H1 (cell line): Measurements from ENCODE around the gene IGFBP6. TPM values are rescaled to one million over a fixed set of nuclear protein-coding genes. Genes with fewer than 3 reads are reported as not detected.
"Not testable (repeated sequence)": the region's sequence is repeated elsewhere in the genome, so short reads cannot be mapped to it uniquely, and the experiment has no call there.

ENCODE experiments used
- CTCF ChIA-PET: fragments of 300-600 bp; sonication (Branson Sonifier 250); formaldehyde crosslinking; loops from one replicate; lab custom pipeline; 2021; ENCODE audit not compliant: partially characterized antibody; lab: Charles Lee
- POLR2A ChIA-PET: fragments of 300-600 bp; sonication (Branson Sonifier 250); formaldehyde crosslinking; loops from one replicate; lab custom pipeline; 2021; ENCODE audit warnings: inconsistent platforms; ENCODE audit not compliant: partially characterized antibody; lab: Charles Lee
- DNase-seq, 2 experiments: peaks; one replicate each; pipeline versions ENCODE4 v3.0.0 to v3.0.0-alpha.2; 2010 to 2022; ENCODE audit warnings: low spot score in 2 of 2, low read depth in 1 of 2, mixed read lengths in 1 of 2
- FAIRE-seq: peaks from 2 replicates; lab custom pipeline; 2011; peaks lifted over from hg19 to GRCh38; lab: Jason Lieb, UNC
- H2AFZ ChIP-seq: 2 replicates; pipeline ENCODE4 v1.8.1; 2012; ENCODE audit warnings: low read length, inconsistent platforms
- H2AK5ac ChIP-seq: 2 replicates; pipeline ENCODE4 v1.6.1; 2013; ENCODE audit warnings: low read depth, low read length
- H2BK120ac ChIP-seq: replicated peaks from 2 replicates; pipeline ENCODE3; 2013; ENCODE audit warnings: low read depth, low read length, inconsistent platforms
- H2BK12ac ChIP-seq: 2 replicates; pipeline ENCODE4 v1.6.1; 2013; ENCODE audit warnings: low read depth, low read length
- H2BK15ac ChIP-seq: 2 replicates; pipeline ENCODE4 v1.6.1; 2013; ENCODE audit warnings: low read length
- H2BK20ac ChIP-seq: 2 replicates; pipeline ENCODE4 v1.6.1; 2013; ENCODE audit warnings: low read length
- H2BK5ac ChIP-seq: 2 replicates; pipeline ENCODE4 v1.6.1; 2013; ENCODE audit warnings: low read depth, low read length
- H3K14ac ChIP-seq: 2 replicates; pipeline ENCODE4 v1.6.1; 2013; ENCODE audit warnings: inconsistent platforms; ENCODE audit not compliant: insufficient read length
- H3K18ac ChIP-seq: 2 replicates; pipeline ENCODE4 v1.6.1; 2013; ENCODE audit warnings: low read length; ENCODE audit errors: extremely low read depth
- H3K23ac ChIP-seq: 2 replicates; pipeline ENCODE4 v1.6.1; 2013; ENCODE audit warnings: inconsistent platforms; ENCODE audit not compliant: insufficient read length
- H3K23me2 ChIP-seq: 2 replicates; pipeline ENCODE4 v1.6.1; 2013; ENCODE audit warnings: low read depth, low read length
- H3K27ac ChIP-seq: 2 replicates; pipeline ENCODE4 v1.6.1; 2011; ENCODE audit warnings: low read depth, low read length, inconsistent platforms
- H3K27me3 ChIP-seq, 4 experiments: replicated peaks in 1 of 4; 1 replicate in 1 of 4; 2 replicates in 3 of 4; pipeline versions ENCODE4 v1.6.1 to v1.8.1; 2011 to 2013; ENCODE audit warnings: low read length in 3 of 4, mild to moderate bottlenecking in 3 of 4, inconsistent platforms in 2 of 4, mixed read lengths in 2 of 4, moderate library complexity in 1 of 4; ENCODE audit not compliant: control insufficient read depth in 3 of 4, insufficient read depth in 3 of 4; ENCODE audit errors: extremely low read depth in 1 of 4
- H3K36me3 ChIP-seq, 4 experiments: 2 replicates each; pipeline versions ENCODE4 v1.6.1 to v1.8.1; 2011 to 2013; ENCODE audit warnings: mild to moderate bottlenecking in 4 of 4, low read length in 3 of 4, moderate library complexity in 2 of 4, control low read depth in 1 of 4, inconsistent platforms in 1 of 4; ENCODE audit not compliant: insufficient read depth in 4 of 4, control insufficient read depth in 2 of 4
- H3K4ac ChIP-seq: replicated peaks from 2 replicates; pipeline ENCODE3; 2013; ENCODE audit warnings: low read length, low read depth, mixed read lengths, inconsistent platforms; ENCODE audit not compliant: insufficient read length
- H3K4me1 ChIP-seq, 4 experiments: replicated peaks in 1 of 4; 1 replicate in 1 of 4; 2 replicates in 3 of 4; pipeline versions ENCODE4 v1.6.1 to v1.8.1; 2011 to 2013; ENCODE audit warnings: low read length in 3 of 4, inconsistent platforms in 2 of 4, mixed read lengths in 1 of 4; ENCODE audit not compliant: insufficient read depth in 4 of 4, control insufficient read depth in 3 of 4
- H3K4me2 ChIP-seq, 2 experiments: 2 replicates each; pipeline versions ENCODE4 v1.6.1 to v1.8.1; 2011 to 2013; ENCODE audit warnings: low read depth in 2 of 2, low read length in 2 of 2, control low read depth in 1 of 2, inconsistent platforms in 1 of 2, mild to moderate bottlenecking in 1 of 2; ENCODE audit not compliant: insufficient read depth in 1 of 2
- H3K4me3 ChIP-seq, 4 experiments: fragments of 200-600, 300-600 bp in 1 of 4; sonication (generic), shearing (Covaris generic), sonication (Bioruptor Twin) in 1 of 4; 2 replicates each; pipeline versions ENCODE4 v1.5.1 to v1.8.1; 2011 to 2016; ENCODE audit warnings: low read length in 4 of 4, low read depth in 3 of 4, control low read depth in 2 of 4, inconsistent platforms in 2 of 4, mild to moderate bottlenecking in 2 of 4, mixed read lengths in 1 of 4, moderate library complexity in 1 of 4; ENCODE audit not compliant: insufficient read depth in 2 of 4; ENCODE audit errors: extremely low read depth in 1 of 4
- H3K56ac ChIP-seq: replicated peaks from 2 replicates; pipeline ENCODE3; 2013; ENCODE audit warnings: low read depth, mild to moderate bottlenecking, mixed read lengths, low read length, inconsistent platforms; ENCODE audit not compliant: insufficient read length
- H3K79me1 ChIP-seq: 2 replicates; pipeline ENCODE4 v1.6.1; 2013; ENCODE audit warnings: low read depth, low read length, control low read depth
- H3K79me2 ChIP-seq, 2 experiments: 2 replicates each; pipeline versions ENCODE4 v1.6.1 to v1.8.1; 2012 to 2013; ENCODE audit warnings: low read length in 2 of 2, mild to moderate bottlenecking in 2 of 2, inconsistent platforms in 1 of 2; ENCODE audit not compliant: insufficient read depth in 2 of 2, control insufficient read depth in 1 of 2
- H3K9ac ChIP-seq, 4 experiments: replicated peaks in 1 of 4; 1 replicate in 1 of 4; 2 replicates in 3 of 4; pipeline versions ENCODE4 v1.6.1 to v1.8.1; 2011 to 2013; ENCODE audit warnings: low read depth in 3 of 4, low read length in 3 of 4, control low read depth in 2 of 4, mild to moderate bottlenecking in 2 of 4, moderate library complexity in 2 of 4, inconsistent platforms in 1 of 4; ENCODE audit errors: extremely low read depth in 1 of 4
- H3K9me3 ChIP-seq, 2 experiments: 2 replicates each; pipeline versions ENCODE4 v1.6.1 to v1.8.1; 2012 to 2013; ENCODE audit warnings: mild to moderate bottlenecking in 2 of 2, moderate library complexity in 2 of 2, control low read depth in 1 of 2, inconsistent platforms in 1 of 2, low read depth in 1 of 2, low read length in 1 of 2, mixed read lengths in 1 of 2; ENCODE audit not compliant: insufficient read depth in 2 of 2
- H4K20me1 ChIP-seq, 2 experiments: replicated peaks in 1 of 2; 2 replicates each; pipeline versions ENCODE3 to v1.8.1; 2011 to 2013; ENCODE audit warnings: inconsistent platforms in 2 of 2, low read length in 2 of 2, mild to moderate bottlenecking in 1 of 2; ENCODE audit not compliant: insufficient read depth in 2 of 2, control insufficient read depth in 1 of 2
- H4K5ac ChIP-seq: 2 replicates; pipeline ENCODE4 v1.6.1; 2013; ENCODE audit warnings: low read length, low read depth, mixed read lengths, inconsistent platforms; ENCODE audit not compliant: insufficient read length
- H4K8ac ChIP-seq: 2 replicates; pipeline ENCODE4 v1.8.0; 2013; ENCODE audit warnings: mild to moderate bottlenecking, moderate library complexity, low read length, inconsistent platforms; ENCODE audit not compliant: insufficient read depth; ENCODE audit errors: extremely low read depth
- H4K91ac ChIP-seq: replicated peaks from 2 replicates; pipeline ENCODE3; 2013; ENCODE audit warnings: low read length, mixed read lengths, inconsistent platforms; ENCODE audit not compliant: insufficient read length
- WGBS, 2 experiments: shearing (Covaris generic) in 1 of 2; methylation state at CpG; one replicate each; pipeline versions ENCODE4 v1.1.6 to v1.1.7; 2013 to 2015; ENCODE audit warnings: low lambda C conversion rate in 2 of 2, mixed read lengths in 2 of 2, inconsistent platforms in 1 of 2, low coverage in 1 of 2, missing lambda C conversion rate in 1 of 2; ENCODE audit not compliant: insufficient replicate concordance in 2 of 2, insufficient coverage in 1 of 2, insufficient read length in 1 of 2; ENCODE audit errors: extremely low coverage in 1 of 2, missing lambda C conversion rate in 1 of 2; 5-methylcytosine and 5-hydroxymethylcytosine counted together
- polyA plus RNA-seq, 7 experiments: library from polyadenylated mRNA; depleted of rRNA in 3 of 7; stranded (reverse) in 5 of 7; unstranded in 2 of 7; fragments of >200 nt in 5 of 7; fragments of 200-250 nt in 2 of 7; gene quantifications; 1 replicate in 5 of 7; 2 replicates in 1 of 7; 4 replicates in 1 of 7; pipeline versions ENCODE4 v1.2.1 to v1.2.3, GENCODE V29; 2011 to 2013; ENCODE audit warnings: missing spikeins in 2 of 7, mixed read lengths in 2 of 7
- total RNA-seq: library from RNA; stranded (reverse); fragmentation: NEBNext Ultra II Directional; extraction: Animal tissue kit (Norgen Biotek cat#: 25700); gene quantifications from 2 replicates; pipeline ENCODE4 v1.2.1, GENCODE V29; 2021

Gene IGFBP6
- total and polyA plus RNA-seq, 2 of the 8 experiments (the other 6 are each of a cell fraction or from before 2014, with no cell fraction given), result 13.7 to 14.7 TPM

DNA sequence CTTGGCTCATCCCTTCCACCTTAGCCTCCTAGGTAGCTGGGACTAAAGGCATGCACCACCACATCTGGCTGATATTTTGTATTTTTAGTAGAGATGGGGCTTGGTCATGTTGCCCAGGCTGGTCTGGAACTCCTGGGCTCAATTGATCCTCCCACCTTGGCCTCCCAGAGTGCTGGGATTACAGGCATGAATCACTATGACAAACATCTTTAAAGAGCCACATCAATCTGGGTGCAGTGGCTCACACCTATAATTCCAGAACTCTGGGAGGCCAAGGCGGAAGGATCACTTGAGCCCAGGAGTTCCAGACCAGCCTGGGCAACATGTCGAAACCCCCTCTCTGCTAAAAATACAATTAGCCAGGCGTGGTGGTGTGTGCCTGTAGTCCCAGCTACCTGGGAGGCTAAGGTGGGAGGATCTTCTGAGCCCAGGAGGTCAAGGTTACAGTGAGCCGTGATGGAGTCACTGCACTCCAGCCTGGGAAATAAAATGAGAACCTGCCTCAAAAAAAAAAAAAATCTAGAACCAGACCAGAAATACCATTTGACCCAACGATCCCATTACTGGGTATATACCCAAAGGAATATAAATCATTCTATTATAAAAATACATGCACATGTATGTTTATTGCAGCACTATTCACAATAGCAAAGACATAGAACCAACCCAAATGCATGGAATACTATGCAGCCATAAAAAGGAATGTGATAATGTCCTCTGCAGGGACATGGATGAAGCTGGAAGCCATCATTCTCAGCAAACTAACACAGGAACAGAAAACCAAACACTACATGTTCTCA, 2.5 kb upstream of the IGFBP6 start:
- DNase-seq, H3K36me3 ChIP-seq, H3K4me2 ChIP-seq, H3K4me3 ChIP-seq, H4K91ac ChIP-seq, H3K9ac ChIP-seq, H3K4ac ChIP-seq, H3K18ac ChIP-seq, H4K20me1 ChIP-seq, H3K14ac ChIP-seq, H3K79me2 ChIP-seq, H2AFZ ChIP-seq, H4K8ac ChIP-seq, H3K79me1 ChIP-seq, H2BK20ac ChIP-seq, H3K23ac ChIP-seq, H3K27ac ChIP-seq, H3K56ac ChIP-seq, FAIRE-seq, H2BK5ac ChIP-seq, H2BK120ac ChIP-seq, H2BK15ac ChIP-seq, H3K9me3 ChIP-seq, H4K5ac ChIP-seq: not testable (repeated sequence)
- CTCF ChIA-PET, result interaction anchor here (0.6 to 19.1 kb wide), 6 partner anchors 25 to 214 kb away, joined by 3 to 531 read pairs (median 5); partner anchors contain the start of gene SPRYD3
- POLR2A ChIA-PET, result interaction anchor here (0.5 to 2.9 kb wide), 5 partner anchors 8 to 187 kb away, joined by 3 to 13 read pairs (median 4); partner anchors contain the start of genes SOAT2 and SPRYD3
- H2BK12ac ChIP-seq, result 0 out of 2 replicates have a peak overlapping the region, but pooled peaks have one; percentile 50
- WGBS, 2 experiments, result 95% methylated on average over 5 of the region's 5 CpGs; no CpG with 5 or more reads in 1 of the 2 experiments
- H3K27me3 ChIP-seq, result peaks cover 0 to 27% (median 16%) of the 10 kb centered on the region in 4 experiments; a peak in 5 of 7 replicates
- peaks cover 28% of the 10 kb centered on the region for H3K23me2 ChIP-seq
- peak overlapping the region; percentile 57; the same call in 1 of the 2 replicates for H2AK5ac ChIP-seq
- H3K4me1 ChIP-seq, result peaks cover 4 to 22% (median 5%) of the 10 kb centered on the region in 4 experiments
